Right lobe of liver (tissue), 4 donors: ENCODE results near the gene FCGBP.

Experiments used
- POLR2A ChIP-seq: fragments of 450-650 bp; IDR thresholded peaks from one replicate; pipeline ENCODE4 v1.6.1; 2017; ENCODE audit warnings: antibody characterized with exemption, mild to moderate bottlenecking
- TF ChIP-seq, protein P1 (sequence below), 4 donors: fragments of 200-600 bp in 3 of 4; fragments of 450-650 bp in 1 of 4; IDR thresholded peaks; one replicate each; pipeline versions ENCODE4 v1.5.1 to v1.8.0; 2016 to 2022; ENCODE audit warnings: antibody characterized with exemption in 4 of 4, mild to moderate bottlenecking in 2 of 4
- donor health status: DM: no; HTN: no; CAD: no.
- donor health status: DM: no; HTN: no; CAD: no.
- donor health status: DM: no; HTN: yes; CAD: no.

DNA sequence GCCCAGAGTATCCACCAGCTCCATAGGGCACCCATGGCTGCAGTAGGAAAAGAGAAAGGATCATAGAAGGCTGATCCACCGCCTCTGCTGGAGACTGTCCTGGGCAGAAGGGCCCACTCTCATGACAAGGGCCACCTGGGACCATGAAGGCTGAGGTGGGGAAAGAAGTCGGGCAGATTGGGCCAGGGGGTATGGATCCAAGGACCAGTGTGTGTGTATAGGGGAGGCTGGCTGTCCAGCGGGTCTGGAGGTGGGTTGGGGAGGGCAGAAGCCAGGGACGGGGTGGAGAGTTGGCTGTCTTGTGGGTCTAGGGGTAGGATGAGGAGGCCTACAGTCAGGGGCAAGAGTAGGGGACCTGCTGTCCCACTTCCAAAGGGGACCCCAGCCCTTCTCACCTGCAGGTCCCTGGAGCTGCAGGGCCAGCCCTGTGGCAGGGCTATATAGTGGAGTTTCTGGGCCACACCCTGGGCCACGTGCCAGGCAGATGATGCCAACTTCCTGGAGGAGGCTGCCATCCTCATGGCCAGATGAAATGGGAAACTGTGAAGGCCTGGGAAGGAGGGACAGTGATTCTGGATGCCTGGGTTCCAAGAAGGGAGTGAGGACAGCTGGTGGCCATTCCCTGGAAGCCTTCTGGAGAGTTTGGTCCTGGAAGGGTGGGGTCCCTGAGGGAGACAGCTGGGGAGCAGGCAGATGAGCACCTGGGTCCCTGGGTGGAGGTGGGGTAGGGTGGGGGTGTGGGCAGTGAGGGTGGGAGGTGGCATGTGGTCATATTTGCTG, at the start of gene FCGBP:
- TF ChIP-seq, protein P1, sequence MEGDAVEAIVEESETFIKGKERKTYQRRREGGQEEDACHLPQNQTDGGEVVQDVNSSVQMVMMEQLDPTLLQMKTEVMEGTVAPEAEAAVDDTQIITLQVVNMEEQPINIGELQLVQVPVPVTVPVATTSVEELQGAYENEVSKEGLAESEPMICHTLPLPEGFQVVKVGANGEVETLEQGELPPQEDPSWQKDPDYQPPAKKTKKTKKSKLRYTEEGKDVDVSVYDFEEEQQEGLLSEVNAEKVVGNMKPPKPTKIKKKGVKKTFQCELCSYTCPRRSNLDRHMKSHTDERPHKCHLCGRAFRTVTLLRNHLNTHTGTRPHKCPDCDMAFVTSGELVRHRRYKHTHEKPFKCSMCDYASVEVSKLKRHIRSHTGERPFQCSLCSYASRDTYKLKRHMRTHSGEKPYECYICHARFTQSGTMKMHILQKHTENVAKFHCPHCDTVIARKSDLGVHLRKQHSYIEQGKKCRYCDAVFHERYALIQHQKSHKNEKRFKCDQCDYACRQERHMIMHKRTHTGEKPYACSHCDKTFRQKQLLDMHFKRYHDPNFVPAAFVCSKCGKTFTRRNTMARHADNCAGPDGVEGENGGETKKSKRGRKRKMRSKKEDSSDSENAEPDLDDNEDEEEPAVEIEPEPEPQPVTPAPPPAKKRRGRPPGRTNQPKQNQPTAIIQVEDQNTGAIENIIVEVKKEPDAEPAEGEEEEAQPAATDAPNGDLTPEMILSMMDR (IDR thresholded peaks at IDR 0.05), result no peak
- TF ChIP-seq POLR2A, result no peak
